Heart left ventricle (tissue), 13 donors: ENCODE measurements around the gene KLF9.

Experiments used
- CTCF ChIP-seq, 12 donors: fragments of 200-600 bp; sonication (generic) in 4 of 12; IDR thresholded peaks; one replicate each; pipeline versions ENCODE4 v1.5.0 to v1.8.0; 2018 to 2022; ENCODE audit warnings: antibody characterized with exemption in 12 of 12, mild to moderate bottlenecking in 5 of 12
- POLR2A ChIP-seq, 2 donors: fragments of 450-650 bp; IDR thresholded peaks; one replicate each; pipeline ENCODE4 v1.6.1; 2017; ENCODE audit warnings: antibody characterized with exemption in 2 of 2, mild to moderate bottlenecking in 2 of 2, moderate library complexity in 2 of 2
- donor health status: ischemic (EF 13 %, LVEDD 7.1; RV severe dilation, severe dysfunction).
- donor health status: DM: no; HTN: yes; CAD: no.
- donor health status: DM: no; HTN: no; CAD: no.
- donor health status: ischemic (EF 25% LVEDD 6.9; RV normal size, moderate dysfunction).
- donor health status: ischemic (EF 25% LVEDD 5.7; RV mildly dilated, moderate dysfunction).
- donor health status: ischemic (EF 35%, LVEDD 5.7; RV mildly dilated, moderate dysfunction).
- donor health status: nonischemic (EF 11% LVEDD 7.7; RV severe dilation, severe dysfunction).
- donor health status: DM: yes; HTN: yes; CAD: no.
- donor health status: PGD.
- donor health status: ischemic (EF 29% LVEDD 5.4; RV normal size, mild dysfunction).
- donor health status: nonischemic (EF 23%, LVEDD 6.1; RV moderate dilation, normal function).

DNA sequence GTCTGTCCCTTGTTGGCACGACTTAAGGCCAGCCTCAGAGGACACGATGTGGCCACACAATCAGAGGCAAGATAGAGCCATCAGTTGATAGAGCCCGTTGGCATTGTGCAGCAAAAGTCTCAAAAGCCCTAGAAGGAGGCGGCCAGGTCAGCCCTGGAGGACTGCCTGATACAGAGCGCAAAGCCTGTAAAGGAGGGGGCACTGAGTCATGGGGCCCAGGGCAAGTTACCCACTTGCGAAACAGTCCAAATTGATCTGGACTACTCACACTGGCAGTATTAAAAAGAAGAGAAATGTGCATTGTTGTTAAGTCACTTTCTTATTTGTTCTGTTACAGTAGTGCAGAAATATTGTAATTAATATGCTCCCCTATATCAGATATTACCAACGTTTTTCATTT lies 51.5 kb downstream of the KLF9 start:
- TF ChIP-seq CTCF (IDR thresholded peaks at IDR 0.05) (no peak), POLR2A (IDR thresholded peaks at IDR 0.05) (no peak)
